Measurements from ENCODE around the gene BAG5.
A peak's percentile ranks its signal among the peaks of the same experiment; 100 is the strongest.
"Not testable (repeated sequence)": the region's sequence is repeated elsewhere in the genome, so short reads cannot be mapped to it uniquely, and the experiment has no call there.

The BAG5 gene

GRCh38 chr14:103521951-103522563 lies 40.4 kb downstream of the BAG5 start:
- no peak for DNase-seq

GRCh38 chr14:103521438-103521950 lies 41.0 kb downstream of the BAG5 start:
- DNase-seq, result no peak

- DNase-seq, result peak; percentile 79
These were observed 41.6 kb downstream of the BAG5 start for GRCh38 chr14:103520657-103521437.

GRCh38 chr14:103520269-103520656 lies 42.2 kb downstream of the BAG5 start:
- no peak for DNase-seq

- DNase-seq, result no peak
These were observed 42.6 kb downstream of the BAG5 start for GRCh38 chr14:103519837-103520212.

- peak; percentile 59 for DNase-seq
These were observed 43.2 kb downstream of the BAG5 start for GRCh38 chr14:103519043-103519836.

- no peak for DNase-seq
These were observed 43.9 kb downstream of the BAG5 start for GRCh38 chr14:103518422-103519042.

- DNase-seq, result no peak
These were observed 44.6 kb downstream of the BAG5 start for GRCh38 chr14:103517721-103518421.

- no peak for DNase-seq
These were observed 45.3 kb downstream of the BAG5 start for GRCh38 chr14:103517174-103517566.

- no peak for DNase-seq
These were observed 45.9 kb downstream of the BAG5 start for GRCh38 chr14:103516426-103517173.

- no peak for DNase-seq
These were observed 47.6 kb downstream of the BAG5 start for GRCh38 chr14:103514596-103515421.

- DNase-seq, result peak; percentile 98
These were observed 49.5 kb downstream of the BAG5 start for GRCh38 chr14:103512701-103513611.

GRCh38 chr14:103512180-103512579 lies 50.3 kb downstream of the BAG5 start:
- DNase-seq, result not testable (repeated sequence)

GRCh38 chr14:103510724-103511693 lies 51.4 kb downstream of the BAG5 start:
- DNase-seq, result no peak

GRCh38 chr14:103509864-103510723 lies 52.4 kb downstream of the BAG5 start:
- DNase-seq, result no peak

- no peak for DNase-seq
These were observed 53.7 kb downstream of the BAG5 start for GRCh38 chr14:103508521-103509329.

Measured in NCI-H446 treated with DMSO at 0.1 percent for 48 hours (cell line).